Endodermal cell (in vitro differentiated cells): ENCODE data around the gene PLAC8. TPM values are rescaled to one million over a fixed set of nuclear protein-coding genes. Genes with fewer than 3 reads are reported as not detected.

Source experiments
- DNase-seq: peaks from one replicate; pipeline ENCODE4 v3.0.0-alpha.2; 2017
- H3K27ac ChIP-seq: 2 replicates; pipeline ENCODE4 v1.5.1; 2013; ENCODE audit warnings: mild to moderate bottlenecking, low read depth, low read length, moderate library complexity
- H3K27me3 ChIP-seq: 2 replicates; pipeline ENCODE4 v1.6.1; 2013; ENCODE audit warnings: mild to moderate bottlenecking, low read length, moderate library complexity; ENCODE audit not compliant: insufficient read depth, control insufficient read depth, poor library complexity, severe bottlenecking
- H3K36me3 ChIP-seq: 2 replicates; pipeline ENCODE4 v1.7.0; 2013; ENCODE audit warnings: mild to moderate bottlenecking, low read length, moderate library complexity; ENCODE audit not compliant: control insufficient read depth, insufficient read depth
- H3K4me1 ChIP-seq: one replicate; pipeline ENCODE4 v1.7.0; 2013; ENCODE audit warnings: low read length; ENCODE audit not compliant: control insufficient read depth, insufficient read depth
- H3K4me3 ChIP-seq: 2 replicates; pipeline ENCODE4 v1.5.1; 2013; ENCODE audit warnings: mild to moderate bottlenecking, low read length, moderate library complexity
- H3K9ac ChIP-seq: 2 replicates; pipeline ENCODE4 v1.6.1; 2013; ENCODE audit warnings: mild to moderate bottlenecking, low read length, moderate library complexity; ENCODE audit not compliant: poor library complexity, severe bottlenecking; ENCODE audit errors: extremely low read depth
- H3K9me3 ChIP-seq: 2 replicates; pipeline ENCODE4 v1.6.1; 2013; ENCODE audit warnings: mild to moderate bottlenecking, low read length, moderate library complexity; ENCODE audit not compliant: control insufficient read depth
- H3K27ac Mint-ChIP-seq: 2 replicates; pipeline ENCODE4 v1.8.0; 2020; ENCODE audit warnings: mixed read lengths
- H3K27me3 Mint-ChIP-seq: 2 replicates; pipeline ENCODE4 v1.8.0; 2021; ENCODE audit warnings: mild to moderate bottlenecking, mixed read lengths; ENCODE audit not compliant: insufficient read depth
- H3K36me3 Mint-ChIP-seq: 2 replicates; pipeline ENCODE4 v1.8.0; 2020; ENCODE audit warnings: low read depth, mixed read lengths
- H3K4me1 Mint-ChIP-seq: 2 replicates; pipeline ENCODE4 v1.8.0; 2020; ENCODE audit warnings: mixed read lengths
- H3K4me3 Mint-ChIP-seq: 2 replicates; pipeline ENCODE4 v1.8.0; 2020; ENCODE audit warnings: mild to moderate bottlenecking, moderate library complexity, mixed read lengths
- H3K9me3 Mint-ChIP-seq: 2 replicates; pipeline ENCODE4 v1.8.0; 2020; ENCODE audit warnings: mild to moderate bottlenecking, mixed read lengths
- WGBS, 2 experiments: methylation state at CpG; one replicate each; pipeline versions ENCODE4 v1.1.5 to v1.1.7; 2013; ENCODE audit warnings: missing lambda C conversion rate in 2 of 2, mixed read lengths in 1 of 2; ENCODE audit not compliant: insufficient coverage in 1 of 2, insufficient read length in 1 of 2; 5-methylcytosine and 5-hydroxymethylcytosine counted together
- total RNA-seq, 2 donors: library from RNA; stranded (reverse); fragmentation: NEBNext Ultra II Directional in 1 of 2; extraction: Animal tissue kit (Norgen Biotek cat#: 25700) in 1 of 2; gene quantifications; 2 replicates in 1 of 2; 3 replicates in 1 of 2; pipeline ENCODE4 v1.2.1, GENCODE V29; 2021
- TF ChIP-seq, protein P1 (sequence below): fragments of 200-600 bp; sonication (generic); conservative IDR thresholded peaks from 2 replicates; pipeline ENCODE4 v1.5.0; 2021; ENCODE audit warnings: antibody characterized with exemption, mild to moderate bottlenecking

The PLAC8 gene
- total RNA-seq, 2 donors from 2014 or later = 1.8 to 2.6 TPM

GRCh38 chr4:83110223-83110945 is 4.1 kb downstream of the PLAC8 start:
- peaks cover 11% of the 10 kb centered on the region for H3K27me3 ChIP-seq
- H3K27ac ChIP-seq = no peak overlapping the region
- Mint-ChIP-seq H3K27ac (peak overlapping the region; percentile 95), H3K4me3 (peak overlapping the region; percentile 72), H3K27me3 (peaks cover 11% of the 10 kb centered on the region), H3K36me3 (no peaks in the 10 kb centered on the region), H3K4me1 (peaks cover 12% of the 10 kb centered on the region), H3K9me3 (no peaks in the 10 kb centered on the region)
- H3K4me1 ChIP-seq = no peaks in the 10 kb centered on the region
- peak; percentile 98 for DNase-seq
- H3K9me3 ChIP-seq = no peaks in the 10 kb centered on the region
- H3K9ac ChIP-seq = peak overlapping the region; percentile 23
- peak overlapping the region; percentile 74 for H3K4me3 ChIP-seq
- WGBS, 2 experiments = 12 to 13% methylated on average over 5 to 18 of the region's 18 CpGs
- TF ChIP-seq, protein P1, sequence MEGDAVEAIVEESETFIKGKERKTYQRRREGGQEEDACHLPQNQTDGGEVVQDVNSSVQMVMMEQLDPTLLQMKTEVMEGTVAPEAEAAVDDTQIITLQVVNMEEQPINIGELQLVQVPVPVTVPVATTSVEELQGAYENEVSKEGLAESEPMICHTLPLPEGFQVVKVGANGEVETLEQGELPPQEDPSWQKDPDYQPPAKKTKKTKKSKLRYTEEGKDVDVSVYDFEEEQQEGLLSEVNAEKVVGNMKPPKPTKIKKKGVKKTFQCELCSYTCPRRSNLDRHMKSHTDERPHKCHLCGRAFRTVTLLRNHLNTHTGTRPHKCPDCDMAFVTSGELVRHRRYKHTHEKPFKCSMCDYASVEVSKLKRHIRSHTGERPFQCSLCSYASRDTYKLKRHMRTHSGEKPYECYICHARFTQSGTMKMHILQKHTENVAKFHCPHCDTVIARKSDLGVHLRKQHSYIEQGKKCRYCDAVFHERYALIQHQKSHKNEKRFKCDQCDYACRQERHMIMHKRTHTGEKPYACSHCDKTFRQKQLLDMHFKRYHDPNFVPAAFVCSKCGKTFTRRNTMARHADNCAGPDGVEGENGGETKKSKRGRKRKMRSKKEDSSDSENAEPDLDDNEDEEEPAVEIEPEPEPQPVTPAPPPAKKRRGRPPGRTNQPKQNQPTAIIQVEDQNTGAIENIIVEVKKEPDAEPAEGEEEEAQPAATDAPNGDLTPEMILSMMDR = peak; percentile 87
- no peaks in the 10 kb centered on the region for H3K36me3 ChIP-seq

GRCh38 chr4:83109480-83110222 is 4.9 kb downstream of the PLAC8 start:
- no peaks in the 10 kb centered on the region for H3K36me3 ChIP-seq
- TF ChIP-seq, protein P1 = no peak
- H3K27ac ChIP-seq = no peak overlapping the region
- H3K27me3 ChIP-seq = peaks cover 11% of the 10 kb centered on the region
- Mint-ChIP-seq H3K27ac (peak overlapping the region; percentile 95), H3K36me3 (no peaks in the 10 kb centered on the region), H3K4me3 (peak overlapping the region; percentile 72), H3K9me3 (no peaks in the 10 kb centered on the region), H3K27me3 (peaks cover 11% of the 10 kb centered on the region), H3K4me1 (peaks cover 4% of the 10 kb centered on the region)
- H3K9ac ChIP-seq = peak overlapping the region; percentile 34
- peak; percentile 88 for DNase-seq
- 4 to 7% methylated on average over 22 to 64 of the region's 64 CpGs for WGBS, 2 experiments
- H3K9me3 ChIP-seq = no peaks in the 10 kb centered on the region
- peak overlapping the region; percentile 74 for H3K4me3 ChIP-seq
- H3K4me1 ChIP-seq = no peaks in the 10 kb centered on the region

DNA sequence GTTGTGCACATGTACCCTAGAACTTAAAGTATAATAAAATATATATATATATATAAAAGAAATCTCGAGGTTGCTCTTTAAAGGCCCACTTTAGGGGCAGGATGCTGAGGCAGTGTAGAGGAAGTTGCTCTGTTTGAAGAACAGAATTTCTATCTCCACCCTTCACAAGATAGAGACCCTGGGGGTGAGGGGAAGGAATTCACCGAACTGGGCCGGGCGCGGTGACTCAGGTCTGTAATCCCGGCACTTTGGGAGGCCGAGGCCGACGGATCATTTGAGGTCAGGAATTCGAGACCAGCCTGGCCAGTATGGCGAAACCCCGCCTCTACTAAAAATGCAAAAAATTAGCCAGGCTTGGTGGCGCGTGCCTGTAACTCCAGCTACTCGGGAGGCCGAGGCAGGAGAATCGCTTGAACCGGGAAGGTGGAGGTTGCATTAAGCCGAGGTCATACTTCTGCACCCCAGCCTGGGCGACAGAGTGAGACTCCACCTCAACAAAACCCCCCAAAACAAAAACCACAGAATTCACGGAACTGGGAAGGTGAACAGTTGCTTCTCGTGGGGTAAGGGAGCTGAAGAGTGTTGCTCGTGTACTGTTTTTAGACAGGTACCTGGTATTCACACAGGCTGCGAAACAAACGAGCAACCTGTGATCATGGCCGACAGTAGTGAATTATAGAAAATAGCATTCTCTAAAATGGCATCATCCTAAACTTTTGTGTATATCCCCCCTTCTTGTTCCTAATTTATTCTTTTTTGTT is 6.2 kb downstream of the PLAC8 start:
- no peak for DNase-seq

More for the DNA sequence above, 6.2 kb downstream of the PLAC8 start:
- Mint-ChIP-seq H3K9me3 (no peaks in the 10 kb centered on the region), H3K36me3 (no peaks in the 10 kb centered on the region), H3K4me1 (peaks cover 2% of the 10 kb centered on the region), H3K27me3 (peaks cover 11% of the 10 kb centered on the region), H3K27ac (no peak overlapping the region), H3K4me3 (no peak overlapping the region)
- Histone ChIP-seq H3K4me1 (no peaks in the 10 kb centered on the region), H3K27me3 (peaks cover 11% of the 10 kb centered on the region), H3K27ac (no peak overlapping the region), H3K9me3 (no peaks in the 10 kb centered on the region), H3K4me3 (no peak overlapping the region), H3K36me3 (no peaks in the 10 kb centered on the region), H3K9ac (no peak overlapping the region)
- 89 to 92% methylated on average over 21 to 26 of the region's 26 CpGs for WGBS, 2 experiments
- TF ChIP-seq, protein P1 = no peak
